CMK (cell line): ENCODE data around the gene SMC3.

Experiments used
- DNase-seq: peaks from one replicate; pipeline ENCODE4 v3.0.0-alpha.2; 2010; ENCODE audit warnings: low read depth

Gene SMC3

DNA sequence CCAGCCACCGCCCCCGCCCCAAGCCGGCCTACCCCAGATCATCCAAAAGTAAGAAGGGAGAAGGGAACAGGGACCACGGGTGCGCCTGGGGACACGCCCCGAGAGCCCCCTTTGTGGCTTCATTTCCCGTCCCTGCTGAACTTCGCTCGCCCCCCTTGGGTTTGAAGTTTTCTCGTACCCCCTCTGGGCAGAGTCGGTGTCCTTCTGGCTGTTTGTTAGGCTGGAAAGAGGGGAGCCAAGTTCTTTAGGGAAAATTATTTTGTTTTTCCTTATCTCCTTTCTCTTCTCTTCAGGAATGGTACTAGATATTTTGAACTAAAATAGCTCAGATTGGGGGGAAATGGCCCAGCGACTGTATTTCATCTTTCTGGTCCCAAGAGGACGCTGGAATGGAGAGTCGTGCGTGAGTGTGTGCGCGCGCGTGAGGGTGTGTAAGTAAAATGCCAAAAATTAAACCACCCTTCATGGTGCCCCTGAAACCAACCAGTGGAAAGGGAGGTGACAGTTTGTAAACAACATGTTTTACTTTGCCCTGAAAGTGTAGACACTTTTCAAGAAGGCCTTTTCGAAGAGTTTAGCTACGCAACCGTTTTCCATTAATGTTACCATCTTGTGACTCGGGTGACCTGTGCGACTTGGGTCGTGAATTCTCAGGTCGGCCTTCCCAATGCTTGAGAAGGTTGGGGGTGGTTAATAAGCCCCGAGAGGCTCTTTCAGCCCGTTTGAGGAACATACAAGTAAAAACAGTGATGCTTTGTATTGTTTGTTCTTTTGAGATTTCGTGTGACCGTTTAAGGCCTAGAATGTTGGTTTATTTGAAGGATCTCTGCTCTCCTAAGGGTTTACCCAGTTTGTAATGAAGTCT, 77.3 kb downstream of the SMC3 start:
- DNase-seq: no peak

DNA sequence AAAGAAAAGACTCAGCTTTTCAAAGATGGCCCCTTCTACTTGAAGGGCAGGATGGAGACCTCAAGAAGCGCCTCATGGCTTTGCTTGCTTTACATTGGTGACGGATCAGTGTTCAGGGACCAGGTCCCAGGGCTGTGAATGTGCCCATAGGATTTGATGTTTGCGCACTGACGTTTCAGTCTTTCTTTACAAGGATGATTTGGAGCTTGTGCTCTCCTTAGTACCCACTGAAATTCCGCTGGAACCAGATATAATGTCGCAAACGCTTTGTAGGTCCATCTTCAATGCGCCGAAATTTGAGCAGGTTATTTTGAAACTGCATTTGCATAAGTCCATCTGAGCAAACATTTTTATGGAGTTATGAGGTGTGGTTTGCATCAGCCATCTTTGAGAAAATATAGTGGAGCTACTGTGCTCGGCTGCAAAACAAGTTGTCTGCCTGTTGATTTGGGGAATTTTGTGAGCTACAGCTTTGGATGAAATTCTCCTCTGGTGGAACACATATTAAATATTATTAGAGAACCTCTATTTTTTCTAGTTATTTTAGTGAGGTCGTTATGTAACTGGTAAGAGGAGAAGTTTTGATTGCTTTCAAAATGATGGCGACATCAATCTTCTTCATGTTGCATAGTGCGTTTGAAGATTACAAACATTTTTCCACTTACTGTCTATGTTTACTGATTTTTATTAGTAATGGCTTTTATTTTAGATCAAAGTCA, 79.1 kb downstream of the SMC3 start:
- DNase-seq: no peak

DNA sequence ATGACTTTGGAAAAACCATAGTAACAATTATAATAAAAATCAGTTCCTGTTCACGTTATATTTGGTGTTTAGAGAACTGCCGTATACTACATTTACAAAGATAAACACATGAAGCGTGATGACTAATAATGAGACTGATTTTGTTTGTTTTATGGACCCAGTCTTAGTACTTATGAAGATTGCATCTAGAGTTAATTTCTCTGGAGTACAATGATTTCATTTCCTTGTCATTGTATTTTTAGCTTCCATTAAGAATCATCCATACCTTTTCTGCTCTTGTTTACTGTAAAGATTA, 79.6 kb downstream of the SMC3 start:
- DNase-seq: no peak

DNA sequence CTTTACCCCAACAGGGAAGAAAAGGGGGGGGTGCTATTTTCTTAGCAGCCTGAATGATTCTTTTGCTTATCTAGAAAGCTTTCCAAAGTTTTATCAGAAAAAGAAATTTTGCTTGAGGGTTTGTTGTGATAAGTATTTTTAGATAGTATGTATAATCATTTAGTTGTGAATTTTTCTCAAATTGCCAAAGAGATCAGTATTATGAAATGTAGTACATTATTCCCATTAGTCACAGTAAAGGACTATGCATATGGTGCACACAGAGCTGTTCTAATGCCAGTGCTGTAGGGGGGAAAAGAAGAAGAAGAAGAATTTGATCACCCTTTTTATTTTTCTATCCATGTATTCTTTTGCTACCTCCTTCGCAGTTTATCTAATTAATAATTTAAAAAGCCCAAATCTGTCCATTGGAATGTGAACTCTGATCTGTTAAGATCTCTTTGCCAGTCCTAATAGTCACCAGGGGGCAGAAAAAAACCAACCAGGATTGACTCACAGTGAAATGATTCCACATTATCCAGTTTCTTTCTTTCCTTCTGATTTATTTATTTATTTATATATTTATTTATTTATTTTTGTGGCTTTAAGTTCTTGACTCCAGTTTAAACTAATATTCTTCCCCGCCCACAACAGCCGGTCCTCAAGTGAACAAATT, 81.3 kb downstream of the SMC3 start:
- no peak for DNase-seq

- DNase-seq: no peak
These were observed 82.1 kb downstream of the SMC3 start for GRCh38 chr10:110649347-110650264.

DNA sequence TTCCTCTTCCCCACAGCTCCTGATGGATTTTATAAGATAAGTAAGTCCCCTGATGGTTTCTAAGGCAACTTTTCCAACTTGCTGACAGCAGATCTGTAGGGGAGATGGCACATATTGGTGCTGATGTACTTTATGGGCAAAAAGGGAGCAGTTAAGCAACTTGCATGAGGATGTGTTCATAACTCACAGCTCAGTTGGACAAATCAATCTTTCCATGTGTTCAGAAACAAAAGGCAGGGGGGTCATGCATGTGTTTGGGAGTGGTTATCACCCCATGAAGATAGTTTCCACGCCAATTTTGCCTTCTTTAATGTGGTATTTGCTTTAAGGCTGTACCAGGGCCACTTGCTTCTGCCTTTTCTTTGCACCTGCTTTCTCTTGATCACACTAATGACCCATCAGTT, 82.8 kb downstream of the SMC3 start:
- no peak for DNase-seq

DNA sequence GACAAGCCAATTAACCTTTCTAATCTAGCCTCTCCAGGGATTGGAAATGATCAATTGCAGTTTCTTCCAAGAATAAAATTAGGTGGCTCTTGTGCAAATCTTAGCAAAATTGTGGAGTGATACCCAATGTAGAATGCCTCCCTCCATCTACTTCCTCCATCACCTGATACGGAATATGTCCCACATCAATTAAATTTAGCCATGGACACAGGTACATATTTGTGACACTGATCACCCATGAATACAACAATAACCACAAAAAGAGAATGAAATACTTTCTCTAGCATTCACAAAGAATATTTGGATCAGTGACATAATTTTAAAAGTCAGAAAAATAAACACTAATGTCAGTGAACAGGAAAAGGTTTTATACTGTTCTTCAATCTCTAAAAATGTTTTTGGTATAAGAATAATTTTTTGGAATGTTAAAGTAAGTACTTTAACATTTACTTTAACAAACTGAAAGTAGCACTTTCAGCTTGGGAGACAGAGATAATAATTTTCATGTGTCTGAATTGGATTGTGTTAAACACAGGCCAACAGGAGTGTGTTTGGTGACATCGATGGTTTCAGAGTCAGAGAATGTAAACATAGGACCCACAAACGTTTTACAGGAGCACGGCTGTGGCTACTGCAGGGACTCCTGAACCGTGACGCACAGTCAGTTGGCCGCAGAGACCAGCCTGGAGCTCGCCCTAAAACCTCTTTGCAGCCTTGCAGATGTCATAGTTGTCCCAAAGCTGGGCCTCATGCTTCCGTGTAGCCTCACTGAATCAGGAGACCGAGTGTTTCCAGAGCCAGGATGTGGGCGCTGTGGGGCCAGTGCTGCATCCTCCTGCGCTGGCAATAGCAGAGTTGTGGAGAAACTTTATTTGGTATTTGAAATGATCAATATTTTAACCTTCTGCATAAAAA, 83.8 kb downstream of the SMC3 start:
- no peak for DNase-seq

GRCh38 chr10:110652475-110653118, 85.1 kb downstream of the SMC3 start:
- DNase-seq: no peak
